GM12864 (cell line): Measurements from ENCODE around the gene TMEM116.
"Not testable (repeated sequence)": the region's sequence is repeated elsewhere in the genome, so short reads cannot be mapped to it uniquely, and the experiment has no call there.

Source experiments
- DNase-seq: peaks from one replicate; pipeline ENCODE4 v3.0.0-alpha.2; 2011; ENCODE audit warnings: low read depth
- H3K4me3 ChIP-seq: 2 replicates; pipeline ENCODE4 v1.5.1; 2011; ENCODE audit warnings: mild to moderate bottlenecking, low read depth, low read length, control low read depth
- CTCF ChIP-seq: IDR thresholded peaks from 2 replicates; pipeline ENCODE4 v1.5.1; 2011; ENCODE audit warnings: low read depth, mild to moderate bottlenecking, moderate library complexity, low read length, control low read depth, inconsistent platforms; ENCODE audit errors: missing control alignments

Gene TMEM116

DNA sequence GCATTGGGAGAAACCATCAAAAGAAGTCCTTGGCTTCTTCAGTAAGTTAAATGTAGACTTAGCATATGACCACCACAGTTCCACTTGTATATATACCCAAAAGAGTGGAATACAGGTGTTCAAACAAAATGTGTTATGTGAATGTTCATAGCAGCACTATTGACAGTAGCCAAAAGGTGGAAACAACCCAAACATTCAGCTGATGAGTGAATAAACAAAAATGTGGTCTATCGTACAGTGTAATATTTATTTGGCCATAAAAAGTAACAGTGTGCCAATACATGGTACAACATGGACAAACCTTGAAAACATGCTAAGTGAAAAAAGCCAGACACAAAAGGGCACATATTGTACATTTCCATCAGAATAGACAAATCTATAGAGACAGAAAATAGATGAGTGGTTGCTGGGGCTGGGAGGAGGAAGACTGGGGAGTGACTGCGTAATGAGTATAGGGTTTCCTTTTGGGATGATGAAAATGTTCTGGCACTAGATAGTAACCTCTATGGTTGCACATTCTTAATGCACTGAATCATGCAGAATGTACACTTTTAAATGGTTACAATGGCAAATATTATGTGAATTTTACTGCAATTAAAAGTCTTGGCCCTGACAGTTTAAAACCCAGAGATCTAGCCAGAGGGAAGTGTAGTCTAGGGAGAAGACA lies 5.7 kb upstream of the TMEM116 start:
- no peak for DNase-seq
- H3K4me3 ChIP-seq: no peak overlapping the region
- no peak for TF ChIP-seq CTCF

- no peak for TF ChIP-seq CTCF
- H3K4me3 ChIP-seq: no peak overlapping the region
- no peak for DNase-seq
Measured at GRCh38 chr12:112017041-112017440, 4.1 kb upstream of the TMEM116 start.

DNA sequence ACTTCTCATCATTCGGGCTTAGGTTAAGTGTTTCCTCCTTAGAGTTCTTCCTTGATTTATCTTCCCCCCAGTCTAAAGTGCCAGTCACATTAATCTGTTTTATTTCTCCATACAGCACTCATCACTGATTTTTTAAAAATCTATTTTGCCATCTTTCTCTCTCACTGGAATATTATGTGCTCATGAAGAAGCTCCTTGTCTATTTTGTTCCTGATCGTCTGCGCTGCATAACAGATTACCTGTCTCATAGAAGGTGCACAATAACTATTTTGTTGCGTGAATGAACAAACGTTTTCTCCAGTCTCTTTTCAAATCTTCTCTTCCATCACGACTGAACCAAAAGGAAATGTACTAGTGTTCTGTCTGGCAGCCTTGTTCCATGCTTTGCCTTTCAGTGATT lies 3.0 kb upstream of the TMEM116 start:
- TF ChIP-seq CTCF: no peak
- no peak for DNase-seq
- no peak overlapping the region for H3K4me3 ChIP-seq

- peak; percentile 68 for DNase-seq
- TF ChIP-seq CTCF: no peak
- H3K4me3 ChIP-seq: peak overlapping the region; percentile 94
Measured at GRCh38 chr12:112013601-112014402, 837 bp upstream of the TMEM116 start.

DNA sequence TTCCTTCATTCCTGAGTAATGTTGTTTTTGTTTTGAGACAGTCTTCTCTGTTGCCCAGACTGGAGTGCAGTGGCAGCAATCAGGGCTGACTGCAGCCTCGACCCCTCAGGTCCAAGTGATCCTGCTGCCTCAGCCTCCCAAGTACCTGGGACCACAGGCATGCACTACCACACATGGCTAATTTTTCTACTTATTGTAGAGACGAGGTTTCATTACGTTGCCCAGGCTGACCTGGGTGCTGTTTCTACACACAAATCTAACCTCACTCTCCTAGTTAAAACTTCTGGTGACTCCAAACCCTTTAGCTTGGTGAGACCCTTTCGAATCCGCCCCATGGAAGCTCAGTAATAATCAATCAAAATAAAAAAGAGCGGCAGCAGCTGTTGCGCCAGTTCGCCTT lies 1.3 kb downstream of the TMEM116 start:
- H3K4me3 ChIP-seq: peak overlapping the region; percentile 89
- DNase-seq: no peak
- no peak for TF ChIP-seq CTCF

DNA sequence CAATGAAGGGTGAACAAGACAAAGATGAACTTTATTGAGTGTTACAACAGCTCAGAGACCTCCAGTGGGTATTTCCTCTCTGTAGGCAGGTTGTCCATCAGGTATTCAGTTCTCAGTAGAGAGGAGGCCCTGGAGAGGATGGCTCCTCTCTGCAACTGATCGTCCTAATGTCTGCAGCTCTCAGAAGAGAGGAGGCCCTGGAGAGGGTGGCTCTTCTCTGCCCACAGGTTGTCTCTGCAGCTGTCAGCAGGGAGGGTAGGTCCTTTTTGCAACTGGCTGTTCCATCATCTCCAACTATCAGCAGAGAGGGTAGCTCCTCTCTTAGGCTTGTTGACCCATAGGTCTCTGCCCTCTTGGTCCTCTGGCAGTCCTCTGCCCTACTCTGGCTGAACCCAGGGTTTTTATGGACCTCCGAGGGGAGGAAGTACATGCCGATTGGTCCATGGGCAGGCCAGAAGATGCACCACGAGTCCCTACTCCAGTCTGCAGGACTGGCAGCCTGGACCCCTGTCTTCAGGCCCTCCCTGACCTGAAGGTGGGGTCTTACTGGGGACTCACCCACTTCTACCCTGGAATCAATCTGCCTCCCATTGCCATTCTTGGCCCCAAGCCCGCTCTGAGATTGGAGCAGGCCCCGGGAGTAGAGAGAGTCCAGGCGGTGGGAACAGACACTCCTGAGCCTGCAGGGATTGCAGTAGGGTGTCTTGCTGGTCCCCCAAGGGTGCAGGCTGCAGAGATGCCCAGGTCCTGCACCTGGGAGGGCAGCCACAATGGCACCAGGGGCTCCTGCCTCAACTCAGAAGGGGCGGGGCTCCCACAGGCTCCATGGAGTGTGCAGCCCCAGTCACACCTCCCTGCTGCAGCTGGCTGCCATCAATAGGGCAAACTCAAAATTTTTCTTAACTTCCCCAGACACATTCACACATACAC lies 2.3 kb downstream of the TMEM116 start:
- no peak overlapping the region for H3K4me3 ChIP-seq
- no peak for TF ChIP-seq CTCF
- DNase-seq: no peak

- DNase-seq, H3K4me3 ChIP-seq: not testable (repeated sequence)
Measured at GRCh38 chr12:112009596-112009995, 3.4 kb downstream of the TMEM116 start.
